WTC11 (cell line): ENCODE measurements around the gene SEC61A2.

Source experiments
- MAX ChIP-seq: sonication (generic); formaldehyde crosslinking; IDR thresholded peaks from 2 replicates; pipeline ENCODE4 v1.8.0; 2022; ENCODE audit warnings: mild to moderate bottlenecking, missing genetic modification reagents
- NR2C2 ChIP-seq: sonication (generic); formaldehyde crosslinking; IDR thresholded peaks from 2 replicates; pipeline ENCODE4 v1.8.0; 2022; ENCODE audit warnings: mild to moderate bottlenecking, missing genetic modification reagents
- TF ChIP-seq, protein P1 (sequence below): fragments of 200-600 bp; IDR thresholded peaks from 2 replicates; pipeline ENCODE4 v1.8.0; 2022; ENCODE audit warnings: antibody characterized with exemption
- TF ChIP-seq, protein P2 (sequence below): sonication (generic); formaldehyde crosslinking; IDR thresholded peaks from 2 replicates; pipeline ENCODE4 v1.8.0; 2022; ENCODE audit warnings: mild to moderate bottlenecking, missing genetic modification reagents

DNA sequence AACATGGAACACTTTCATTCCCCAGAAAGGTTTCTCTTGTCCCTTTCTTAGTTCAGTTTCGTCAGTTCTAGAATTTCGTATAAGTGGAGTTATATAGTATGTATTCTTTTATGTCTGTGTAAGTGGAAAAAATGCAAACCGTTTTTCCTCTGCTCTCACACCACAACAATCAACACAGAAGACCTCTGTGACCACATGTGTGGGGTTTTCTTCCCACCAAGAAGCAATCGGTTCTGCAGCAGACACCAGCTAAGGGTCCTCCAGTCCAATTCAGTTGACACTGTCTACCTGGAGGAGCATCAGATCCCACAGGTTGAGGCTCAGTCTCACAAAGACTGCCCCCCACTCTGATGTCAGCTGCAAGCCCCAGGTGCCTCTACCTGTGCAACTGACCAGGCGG is 72.7 kb downstream of the SEC61A2 start:
- TF ChIP-seq, protein P1, sequence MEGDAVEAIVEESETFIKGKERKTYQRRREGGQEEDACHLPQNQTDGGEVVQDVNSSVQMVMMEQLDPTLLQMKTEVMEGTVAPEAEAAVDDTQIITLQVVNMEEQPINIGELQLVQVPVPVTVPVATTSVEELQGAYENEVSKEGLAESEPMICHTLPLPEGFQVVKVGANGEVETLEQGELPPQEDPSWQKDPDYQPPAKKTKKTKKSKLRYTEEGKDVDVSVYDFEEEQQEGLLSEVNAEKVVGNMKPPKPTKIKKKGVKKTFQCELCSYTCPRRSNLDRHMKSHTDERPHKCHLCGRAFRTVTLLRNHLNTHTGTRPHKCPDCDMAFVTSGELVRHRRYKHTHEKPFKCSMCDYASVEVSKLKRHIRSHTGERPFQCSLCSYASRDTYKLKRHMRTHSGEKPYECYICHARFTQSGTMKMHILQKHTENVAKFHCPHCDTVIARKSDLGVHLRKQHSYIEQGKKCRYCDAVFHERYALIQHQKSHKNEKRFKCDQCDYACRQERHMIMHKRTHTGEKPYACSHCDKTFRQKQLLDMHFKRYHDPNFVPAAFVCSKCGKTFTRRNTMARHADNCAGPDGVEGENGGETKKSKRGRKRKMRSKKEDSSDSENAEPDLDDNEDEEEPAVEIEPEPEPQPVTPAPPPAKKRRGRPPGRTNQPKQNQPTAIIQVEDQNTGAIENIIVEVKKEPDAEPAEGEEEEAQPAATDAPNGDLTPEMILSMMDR, result no peak
- no peak for TF ChIP-seq MAX (CRISPR knock-in tag)
- TF ChIP-seq NR2C2 (CRISPR knock-in tag), result no peak
- TF ChIP-seq, protein P2, sequence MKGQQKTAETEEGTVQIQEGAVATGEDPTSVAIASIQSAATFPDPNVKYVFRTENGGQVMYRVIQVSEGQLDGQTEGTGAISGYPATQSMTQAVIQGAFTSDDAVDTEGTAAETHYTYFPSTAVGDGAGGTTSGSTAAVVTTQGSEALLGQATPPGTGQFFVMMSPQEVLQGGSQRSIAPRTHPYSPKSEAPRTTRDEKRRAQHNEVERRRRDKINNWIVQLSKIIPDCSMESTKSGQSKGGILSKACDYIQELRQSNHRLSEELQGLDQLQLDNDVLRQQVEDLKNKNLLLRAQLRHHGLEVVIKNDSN, result no peak
